H9 (cell line): ENCODE results near the gene RC3H1. TPM values are rescaled to one million over a fixed set of nuclear protein-coding genes. Genes with fewer than 3 reads are reported as not detected.

Experiments used
- DNase-seq: peaks from one replicate; pipeline ENCODE4 v3.0.0-alpha.2; 2017
- H2AFZ ChIP-seq: one replicate; pipeline ENCODE4 v1.6.1; 2013; ENCODE audit warnings: mild to moderate bottlenecking, low read length, control low read depth, moderate library complexity
- H2AK5ac ChIP-seq: 2 replicates; pipeline ENCODE4 v1.6.1; 2013; ENCODE audit warnings: low read length, control low read depth, mixed read lengths; ENCODE audit not compliant: insufficient read length
- H2BK120ac ChIP-seq: one replicate; pipeline ENCODE4 v1.6.1; 2013; ENCODE audit warnings: low read depth, mild to moderate bottlenecking, low read length, control low read depth, inconsistent platforms; ENCODE audit not compliant: poor library complexity, severe bottlenecking
- H2BK12ac ChIP-seq: 2 replicates; pipeline ENCODE4 v1.6.1; 2013; ENCODE audit warnings: low read length, control low read depth, mixed read lengths, low read depth; ENCODE audit not compliant: insufficient read length
- H2BK15ac ChIP-seq: 2 replicates; pipeline ENCODE4 v1.6.1; 2013; ENCODE audit warnings: low read depth, low read length, control low read depth
- H2BK20ac ChIP-seq: one replicate; pipeline ENCODE4 v1.6.1; 2013; ENCODE audit warnings: low read depth, mild to moderate bottlenecking, low read length, control low read depth, inconsistent platforms; ENCODE audit not compliant: poor library complexity, severe bottlenecking
- H2BK5ac ChIP-seq: 2 replicates; pipeline ENCODE4 v1.6.1; 2013; ENCODE audit warnings: low read length, control low read depth, mixed read lengths; ENCODE audit not compliant: insufficient read length
- H3K14ac ChIP-seq: 2 replicates; pipeline ENCODE4 v1.6.1; 2013; ENCODE audit warnings: low read length, control low read depth; ENCODE audit not compliant: insufficient read depth
- H3K18ac ChIP-seq: 2 replicates; pipeline ENCODE4 v1.6.1; 2013; ENCODE audit warnings: low read depth, mild to moderate bottlenecking, mixed read lengths, low read length, control low read depth; ENCODE audit not compliant: insufficient read length
- H3K23ac ChIP-seq: 2 replicates; pipeline ENCODE4 v1.6.1; 2013; ENCODE audit warnings: low read length, control low read depth, mixed read lengths, low read depth; ENCODE audit not compliant: insufficient read length
- H3K23me2 ChIP-seq: 2 replicates; pipeline ENCODE4 v1.6.1; 2013; ENCODE audit warnings: low read depth, mild to moderate bottlenecking, mixed read lengths, low read length, control low read depth; ENCODE audit not compliant: insufficient read length, poor library complexity, severe bottlenecking
- H3K27ac ChIP-seq: 2 replicates; pipeline ENCODE4 v1.5.1; 2013; ENCODE audit warnings: low read length, control low read depth, mixed read lengths, low read depth; ENCODE audit not compliant: insufficient read length
- H3K27me3 ChIP-seq: 2 replicates; pipeline ENCODE4 v1.6.1; 2013; ENCODE audit warnings: low read length, control low read depth, inconsistent platforms; ENCODE audit not compliant: insufficient read depth
- H3K4ac ChIP-seq: 2 replicates; pipeline ENCODE4 v1.6.1; 2013; ENCODE audit warnings: low read depth, mild to moderate bottlenecking, control low read depth, inconsistent platforms, low read length, moderate library complexity
- H3K4me1 ChIP-seq: 2 replicates; pipeline ENCODE4 v1.6.1; 2013; ENCODE audit warnings: low read length, control low read depth, inconsistent platforms; ENCODE audit not compliant: insufficient read depth
- H3K4me2 ChIP-seq: 2 replicates; pipeline ENCODE4 v1.6.1; 2013; ENCODE audit warnings: low read length, control low read depth, mixed read lengths; ENCODE audit not compliant: insufficient read length, insufficient read depth
- H3K56ac ChIP-seq: 2 replicates; pipeline ENCODE4 v1.6.1; 2013; ENCODE audit warnings: low read depth, mild to moderate bottlenecking, mixed read lengths, low read length, control low read depth; ENCODE audit not compliant: insufficient read length
- H3K79me1 ChIP-seq: 2 replicates; pipeline ENCODE4 v1.6.1; 2013; ENCODE audit warnings: low read depth, mild to moderate bottlenecking, moderate library complexity, low read length, control low read depth, inconsistent platforms; ENCODE audit not compliant: insufficient read depth, poor library complexity, severe bottlenecking
- H3K79me2 ChIP-seq: 2 replicates; pipeline ENCODE4 v1.6.1; 2013; ENCODE audit warnings: low read length, control low read depth, inconsistent platforms; ENCODE audit not compliant: insufficient read depth
- H3K9ac ChIP-seq: 2 replicates; pipeline ENCODE4 v1.6.1; 2013; ENCODE audit warnings: low read length, control low read depth, mixed read lengths; ENCODE audit not compliant: insufficient read length; ENCODE audit errors: extremely low read depth
- H3K9me3 ChIP-seq: one replicate; pipeline ENCODE4 v1.6.1; 2013; ENCODE audit warnings: low read depth, low read length, inconsistent platforms; ENCODE audit not compliant: control insufficient read depth
- H3T11ph ChIP-seq: one replicate; pipeline ENCODE4 v1.6.1; 2013; ENCODE audit warnings: mild to moderate bottlenecking, low read length, control low read depth, inconsistent platforms
- H4K20me1 ChIP-seq: one replicate; pipeline ENCODE4 v1.6.1; 2013; ENCODE audit not compliant: control insufficient read depth, insufficient read length, insufficient read depth
- H4K5ac ChIP-seq: 2 replicates; pipeline ENCODE4 v1.6.1; 2013; ENCODE audit warnings: low read depth, mild to moderate bottlenecking, mixed read lengths, low read length, control low read depth; ENCODE audit not compliant: insufficient read length
- H4K8ac ChIP-seq: replicated peaks from 2 replicates; pipeline ENCODE4 v1.6.1; 2013; ENCODE audit warnings: low read length, control low read depth, mixed read lengths, low read depth; ENCODE audit not compliant: insufficient read length
- H4K91ac ChIP-seq: 2 replicates; pipeline ENCODE4 v1.6.1; 2013; ENCODE audit warnings: low read depth, mild to moderate bottlenecking, moderate library complexity, mixed read lengths, low read length, control low read depth; ENCODE audit not compliant: insufficient read length
- H3K27ac Mint-ChIP-seq, 3 experiments: 2 replicates in 2 of 3; 3 replicates in 1 of 3; pipeline ENCODE4 v1.8.0; 2020 to 2021; ENCODE audit warnings: mixed read lengths in 3 of 3, mild to moderate bottlenecking in 1 of 3, moderate library complexity in 1 of 3
- H3K27me3 Mint-ChIP-seq: 2 replicates; pipeline ENCODE4 v1.8.0; 2021; ENCODE audit warnings: low read depth, mild to moderate bottlenecking, moderate library complexity, mixed read lengths
- H3K36me3 Mint-ChIP-seq, 3 experiments: 2 replicates in 2 of 3; 3 replicates in 1 of 3; pipeline ENCODE4 v1.8.0; 2020 to 2021; ENCODE audit warnings: low read depth in 3 of 3, mixed read lengths in 3 of 3; ENCODE audit not compliant: insufficient read depth in 1 of 3
- H3K4me1 Mint-ChIP-seq, 2 experiments: 2 replicates each; pipeline ENCODE4 v1.8.0; 2020; ENCODE audit warnings: mixed read lengths in 2 of 2
- H3K4me3 Mint-ChIP-seq, 2 experiments: 2 replicates in 1 of 2; 3 replicates in 1 of 2; pipeline ENCODE4 v1.8.0; 2020 to 2021; ENCODE audit warnings: mild to moderate bottlenecking in 2 of 2, mixed read lengths in 2 of 2, moderate library complexity in 1 of 2
- H3K9me3 Mint-ChIP-seq, 2 experiments: 2 replicates in 1 of 2; 3 replicates in 1 of 2; pipeline ENCODE4 v1.8.0; 2020; ENCODE audit warnings: mild to moderate bottlenecking in 2 of 2, mixed read lengths in 2 of 2, moderate library complexity in 1 of 2
- CTCF ChIP-seq: fragments of 200-600 bp; sonication (generic); conservative IDR thresholded peaks from 3 replicates; pipeline ENCODE4 v1.8.0; 2021; ENCODE audit warnings: antibody characterized with exemption, mild to moderate bottlenecking
- WGBS: extraction: QIAGEN DNeasy Blood & Tissue Kit; methylation state at CpG from one replicate; pipeline ENCODE4 v1.1.7; 2013; ENCODE audit warnings: missing lambda C conversion rate, low lambda C conversion rate, mixed read lengths; ENCODE audit not compliant: insufficient read length; ENCODE audit errors: extremely low coverage; 5-methylcytosine and 5-hydroxymethylcytosine counted together
- total RNA-seq: library from RNA; stranded (reverse); gene quantifications from 2 replicates; pipeline ENCODE4 v1.2.1, GENCODE V29; 2021

RC3H1 gene
- total RNA-seq, 1 experiment from 2014 or later: 36.1 TPM

- H3K4me3 Mint-ChIP-seq: no peak overlapping the region
- Histone ChIP-seq H3K27me3 (no peaks in the 10 kb centered on the region), H2BK20ac (peak overlapping the region; percentile 45), H2BK120ac (no peak overlapping the region), H3K23me2 (no peaks in the 10 kb centered on the region), H3K27ac (no peak overlapping the region), H3K23ac (no peak overlapping the region), H3K79me1 (no peaks in the 10 kb centered on the region), H2BK5ac (no peak overlapping the region), H3K4ac (no peak overlapping the region), H3K4me1 (no peaks in the 10 kb centered on the region), H3K9me3 (no peaks in the 10 kb centered on the region), H4K91ac (no peak overlapping the region), H2AK5ac (no peak overlapping the region), H4K5ac (no peak overlapping the region), H2AFZ (no peak overlapping the region), H3K79me2 (no peaks in the 10 kb centered on the region), H3K4me2 (no peak overlapping the region), H3K9ac (no peak overlapping the region), H4K8ac (no peak overlapping the region), H3K14ac (no peak overlapping the region), H4K20me1 (no peaks in the 10 kb centered on the region), H3T11ph (no peak overlapping the region), H2BK15ac (no peak overlapping the region), H2BK12ac (no peak overlapping the region), H3K18ac (no peak overlapping the region), H3K56ac (no peak overlapping the region)
- no CpG with 5 or more reads among the region's 8 CpGs for WGBS
- H3K36me3 Mint-ChIP-seq: peaks cover 0 to 4% (median 0%) of the 10 kb centered on the region in 3 experiments; a peak in 2 of 7 replicates
- no peak for DNase-seq
- no peak for TF ChIP-seq CTCF
- peak overlapping the region in 1 of 3 experiments; percentile 10; a peak in 2 of 7 replicates for H3K27ac Mint-ChIP-seq
- H3K27me3 Mint-ChIP-seq: peaks cover 2% of the 10 kb centered on the region
- no peaks in the 10 kb centered on the region for H3K4me1 Mint-ChIP-seq
- no peaks in the 10 kb centered on the region for H3K9me3 Mint-ChIP-seq
Measured at GRCh38 chr1:173925306-173926242, 96.6 kb downstream of the RC3H1 start.
